Nephron progenitor cell (in vitro differentiated cells): ENCODE data around the gene LRRTM2.

ENCODE experiments used
- DNase-seq: peaks from one replicate; pipeline ENCODE4 v3.0.0; 2021
- H3K27ac Mint-ChIP-seq: 2 replicates; pipeline ENCODE4 v1.8.0; 2021; ENCODE audit warnings: mild to moderate bottlenecking, moderate library complexity, mixed read lengths
- H3K27me3 Mint-ChIP-seq: 2 replicates; pipeline ENCODE4 v1.8.0; 2021; ENCODE audit warnings: mild to moderate bottlenecking, low read depth, mixed read lengths; ENCODE audit not compliant: poor library complexity
- H3K36me3 Mint-ChIP-seq: 2 replicates; pipeline ENCODE4 v1.8.0; 2021; ENCODE audit warnings: low read depth, mixed read lengths
- H3K4me1 Mint-ChIP-seq: 2 replicates; pipeline ENCODE4 v1.8.0; 2021; ENCODE audit warnings: mixed read lengths
- H3K4me3 Mint-ChIP-seq: 2 replicates; pipeline ENCODE4 v1.8.0; 2021; ENCODE audit warnings: mild to moderate bottlenecking, moderate library complexity, mixed read lengths
- H3K9me3 Mint-ChIP-seq: 2 replicates; pipeline ENCODE4 v1.8.0; 2021; ENCODE audit warnings: mild to moderate bottlenecking, moderate library complexity, mixed read lengths
- TF ChIP-seq, protein P1 (sequence below): fragments of 200-600 bp; sonication (generic); IDR thresholded peaks from 2 replicates; pipeline ENCODE4 v1.5.0; 2021; ENCODE audit warnings: antibody characterized with exemption

LRRTM2 gene

DNA sequence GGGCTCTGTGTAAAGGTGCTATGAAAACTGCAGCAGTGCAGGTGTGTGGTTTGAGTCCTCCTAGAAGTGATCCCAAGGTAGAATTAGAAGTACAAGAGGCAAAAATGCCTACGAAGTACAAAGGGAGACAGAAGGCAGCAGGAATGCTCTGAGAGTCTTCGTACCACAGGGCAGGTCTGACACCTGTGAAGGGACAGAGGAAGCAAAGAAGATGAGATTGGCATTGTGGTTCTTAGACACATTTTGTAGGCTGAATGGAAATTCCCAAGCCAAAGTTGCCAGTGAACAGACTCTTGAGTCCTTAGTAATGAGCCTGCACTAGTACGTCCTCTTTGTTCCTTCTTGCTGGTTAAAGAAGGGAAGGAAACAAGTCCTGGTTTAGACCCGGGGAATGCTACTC, 1.7 kb upstream of the LRRTM2 start:
- TF ChIP-seq, protein P1, sequence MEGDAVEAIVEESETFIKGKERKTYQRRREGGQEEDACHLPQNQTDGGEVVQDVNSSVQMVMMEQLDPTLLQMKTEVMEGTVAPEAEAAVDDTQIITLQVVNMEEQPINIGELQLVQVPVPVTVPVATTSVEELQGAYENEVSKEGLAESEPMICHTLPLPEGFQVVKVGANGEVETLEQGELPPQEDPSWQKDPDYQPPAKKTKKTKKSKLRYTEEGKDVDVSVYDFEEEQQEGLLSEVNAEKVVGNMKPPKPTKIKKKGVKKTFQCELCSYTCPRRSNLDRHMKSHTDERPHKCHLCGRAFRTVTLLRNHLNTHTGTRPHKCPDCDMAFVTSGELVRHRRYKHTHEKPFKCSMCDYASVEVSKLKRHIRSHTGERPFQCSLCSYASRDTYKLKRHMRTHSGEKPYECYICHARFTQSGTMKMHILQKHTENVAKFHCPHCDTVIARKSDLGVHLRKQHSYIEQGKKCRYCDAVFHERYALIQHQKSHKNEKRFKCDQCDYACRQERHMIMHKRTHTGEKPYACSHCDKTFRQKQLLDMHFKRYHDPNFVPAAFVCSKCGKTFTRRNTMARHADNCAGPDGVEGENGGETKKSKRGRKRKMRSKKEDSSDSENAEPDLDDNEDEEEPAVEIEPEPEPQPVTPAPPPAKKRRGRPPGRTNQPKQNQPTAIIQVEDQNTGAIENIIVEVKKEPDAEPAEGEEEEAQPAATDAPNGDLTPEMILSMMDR: no peak
- Mint-ChIP-seq H3K36me3 (peaks cover 65% of the 10 kb centered on the region), H3K9me3 (peaks cover 5% of the 10 kb centered on the region), H3K4me3 (no peak overlapping the region), H3K4me1 (peaks cover 58% of the 10 kb centered on the region), H3K27me3 (no peaks in the 10 kb centered on the region), H3K27ac (no peak overlapping the region)
- no peak for DNase-seq

DNA sequence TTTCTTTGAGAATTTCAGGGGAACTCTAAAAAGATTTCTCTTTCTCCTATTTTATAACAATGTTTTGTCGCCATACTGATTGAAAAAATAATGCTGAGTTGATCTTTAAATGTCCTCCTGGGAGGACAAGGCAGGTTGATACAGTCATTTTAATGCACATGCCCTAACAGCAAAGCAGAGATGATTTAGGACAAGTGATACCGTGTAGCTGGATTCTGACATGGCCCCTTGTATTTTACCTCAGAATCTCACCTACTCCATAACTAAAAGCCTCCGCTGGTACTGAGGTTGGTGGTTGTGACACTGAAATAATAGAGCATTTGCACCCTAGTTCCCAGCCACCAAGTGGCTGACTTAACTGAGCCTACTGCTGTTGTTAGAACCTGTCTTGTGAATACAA, 811 bp upstream of the LRRTM2 start:
- no peak for DNase-seq
- TF ChIP-seq, protein P1: no peak
- no peak overlapping the region for H3K4me3 Mint-ChIP-seq
- H3K9me3 Mint-ChIP-seq: peaks cover 5% of the 10 kb centered on the region
- no peaks in the 10 kb centered on the region for H3K27me3 Mint-ChIP-seq
- H3K27ac Mint-ChIP-seq: no peak overlapping the region
- peaks cover 61% of the 10 kb centered on the region for H3K4me1 Mint-ChIP-seq
- peaks cover 58% of the 10 kb centered on the region for H3K36me3 Mint-ChIP-seq

DNA sequence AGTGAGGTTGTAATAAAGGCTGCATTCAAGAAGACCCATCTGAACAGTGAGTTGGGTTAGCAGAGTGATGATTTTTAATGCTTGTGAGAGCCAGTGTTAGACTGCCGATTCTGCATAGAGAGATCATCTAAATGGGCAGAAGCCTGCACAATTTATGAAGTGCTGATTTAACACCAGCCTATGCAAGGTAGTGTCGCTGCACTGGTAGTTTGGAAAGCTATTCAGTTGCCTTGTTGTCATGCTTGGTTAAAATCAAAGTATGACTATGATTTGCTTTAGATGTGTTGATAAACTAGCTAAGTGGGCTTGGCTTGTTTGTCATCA, 379 bp upstream of the LRRTM2 start:
- peaks cover 61% of the 10 kb centered on the region for H3K4me1 Mint-ChIP-seq
- DNase-seq: no peak
- H3K4me3 Mint-ChIP-seq: no peak overlapping the region
- H3K36me3 Mint-ChIP-seq: peaks cover 53% of the 10 kb centered on the region
- TF ChIP-seq, protein P1: no peak
- peaks cover 5% of the 10 kb centered on the region for H3K9me3 Mint-ChIP-seq
- H3K27me3 Mint-ChIP-seq: no peaks in the 10 kb centered on the region
- H3K27ac Mint-ChIP-seq: peak overlapping the region; percentile 94

DNA sequence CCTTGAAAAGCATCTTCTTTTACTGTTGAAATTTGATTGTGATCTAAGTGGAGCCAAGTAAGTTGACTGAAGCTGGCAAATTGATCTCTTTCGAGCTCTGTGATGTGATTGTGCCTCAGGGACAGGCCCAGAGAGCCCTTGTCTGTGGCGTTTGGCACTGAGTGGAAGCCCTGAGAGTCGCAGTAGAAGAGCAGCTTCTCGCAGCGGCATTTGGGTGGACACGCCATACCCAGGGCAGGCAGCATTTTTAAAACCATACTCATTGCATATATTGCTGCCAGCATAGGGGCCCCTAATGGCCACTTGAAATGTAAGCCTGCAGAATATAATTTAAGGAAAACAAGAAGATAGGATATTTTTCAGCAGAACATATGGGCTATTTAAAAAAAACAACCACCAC, 894 bp downstream of the LRRTM2 start:
- TF ChIP-seq, protein P1: no peak
- Mint-ChIP-seq H3K4me1 (peaks cover 72% of the 10 kb centered on the region), H3K27ac (peak overlapping the region; percentile 92), H3K27me3 (no peaks in the 10 kb centered on the region), H3K4me3 (no peak overlapping the region), H3K36me3 (peaks cover 41% of the 10 kb centered on the region), H3K9me3 (peaks cover 5% of the 10 kb centered on the region)
- DNase-seq: no peak

DNA sequence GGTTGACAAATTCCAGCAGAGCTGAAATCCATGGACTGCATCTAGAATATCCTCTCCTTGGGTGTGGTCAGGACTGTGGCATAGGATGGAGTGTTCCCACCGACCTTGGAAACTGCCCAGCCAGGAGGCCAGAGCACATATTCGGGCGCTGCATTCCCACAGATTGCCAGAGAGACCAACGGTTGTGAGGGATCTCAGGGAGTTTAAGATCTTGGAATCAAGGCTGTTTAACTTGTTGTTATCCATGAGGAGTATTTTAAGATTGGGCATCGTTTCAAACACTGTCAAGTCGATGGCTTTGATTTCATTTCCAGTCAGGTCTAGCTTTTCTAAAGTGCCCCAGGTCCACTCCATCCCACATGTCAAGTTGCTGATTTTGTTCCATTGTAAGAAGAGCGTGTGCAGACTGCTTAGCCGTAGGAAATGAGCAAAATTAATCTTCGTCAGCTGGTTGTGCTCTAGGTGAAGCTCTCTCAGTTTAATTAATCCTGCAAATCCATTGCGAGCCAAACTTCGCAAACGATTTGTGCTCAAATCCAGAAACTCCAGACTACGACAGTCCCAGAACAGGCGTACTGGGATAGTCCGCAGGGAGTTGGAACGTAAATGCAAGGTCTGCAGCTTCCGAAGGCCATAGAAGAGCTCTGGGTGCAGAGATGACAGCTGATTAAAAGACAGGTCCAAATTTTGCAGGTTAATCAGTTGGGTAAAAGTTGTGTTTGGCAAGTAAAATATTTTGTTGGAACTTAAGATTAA, 1.5 kb downstream of the LRRTM2 start:
- no peak for DNase-seq
- TF ChIP-seq, protein P1: no peak
- H3K36me3 Mint-ChIP-seq: peaks cover 36% of the 10 kb centered on the region
- H3K27ac Mint-ChIP-seq: peak overlapping the region; percentile 89
- H3K4me3 Mint-ChIP-seq: peak overlapping the region; percentile 29
- peaks cover 5% of the 10 kb centered on the region for H3K9me3 Mint-ChIP-seq
- H3K27me3 Mint-ChIP-seq: no peaks in the 10 kb centered on the region
- H3K4me1 Mint-ChIP-seq: peaks cover 76% of the 10 kb centered on the region

DNA sequence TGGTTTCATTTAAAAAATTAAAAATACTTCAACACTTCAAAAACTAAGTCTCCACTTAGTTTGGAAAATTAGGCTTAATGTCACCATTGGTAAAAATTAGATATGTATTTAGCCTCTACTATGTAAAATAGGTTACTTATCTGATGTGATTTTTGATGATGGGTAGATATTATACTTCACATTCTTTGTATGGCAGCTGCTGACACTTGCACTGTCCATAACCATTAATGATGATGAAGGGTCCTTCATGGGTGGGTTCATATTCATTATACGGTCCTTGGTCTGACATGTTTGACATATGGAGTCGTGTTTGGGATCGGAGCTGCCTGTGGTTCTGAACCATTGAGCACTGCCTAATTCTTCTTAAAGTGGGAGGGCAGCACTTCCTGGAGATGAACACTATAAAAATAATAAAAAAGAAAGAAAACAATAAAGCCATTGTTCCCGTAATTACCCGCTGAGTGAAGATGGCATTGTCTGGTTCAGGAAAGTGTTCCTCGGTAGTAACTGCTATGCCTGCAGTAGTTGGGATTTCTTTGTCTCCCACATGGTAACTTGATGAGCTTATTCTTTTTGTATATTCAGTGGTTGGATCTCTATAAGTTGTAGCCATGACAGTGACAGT, 2.2 kb downstream of the LRRTM2 start:
- TF ChIP-seq, protein P1: no peak
- H3K27me3 Mint-ChIP-seq: no peaks in the 10 kb centered on the region
- no peak for DNase-seq
- H3K27ac Mint-ChIP-seq: peak overlapping the region; percentile 89
- peak overlapping the region; percentile 29 for H3K4me3 Mint-ChIP-seq
- H3K9me3 Mint-ChIP-seq: peaks cover 5% of the 10 kb centered on the region
- H3K36me3 Mint-ChIP-seq: peaks cover 30% of the 10 kb centered on the region
- peaks cover 80% of the 10 kb centered on the region for H3K4me1 Mint-ChIP-seq
